GM10248 (cell line): ENCODE measurements around the gene CPVL.

Experiments used
- CTCF ChIA-PET: fragments of 300-600 bp; sonication (Branson Sonifier 250); formaldehyde crosslinking; extraction: SDS; loops from one replicate; lab custom pipeline; 2021; ENCODE audit warnings: antibody characterized with exemption; lab: Yijun Ruan, JAX
- POLR2A ChIA-PET: fragments of 350-650 bp; sonication (Branson Sonifier 250); formaldehyde crosslinking; extraction: SDS; loops from one replicate; lab custom pipeline; 2020; ENCODE audit warnings: antibody characterized with exemption; lab: Yijun Ruan, JAX
- DNase-seq: peaks from one replicate; pipeline ENCODE4 v3.0.0; 2012; ENCODE audit errors: extremely low spot score
- CTCF ChIP-seq: IDR thresholded peaks from 2 replicates; pipeline ENCODE4 v1.5.1; 2012; ENCODE audit warnings: mild to moderate bottlenecking, low read depth; ENCODE audit errors: extremely low read depth, missing control alignments, control extremely low read depth

The CPVL gene

GRCh38 chr7:29173458-29173857, 27.1 kb upstream of the CPVL start:
- ChIA-PET CTCF (interaction anchor here (1.3 to 2.5 kb wide), 2 partner anchors 17 to 19 kb away, joined by 4 to 8 read pairs; no protein-coding TSS in a partner anchor), POLR2A (no interaction called here)
- no peak for TF ChIP-seq CTCF
- no peak for DNase-seq

DNA sequence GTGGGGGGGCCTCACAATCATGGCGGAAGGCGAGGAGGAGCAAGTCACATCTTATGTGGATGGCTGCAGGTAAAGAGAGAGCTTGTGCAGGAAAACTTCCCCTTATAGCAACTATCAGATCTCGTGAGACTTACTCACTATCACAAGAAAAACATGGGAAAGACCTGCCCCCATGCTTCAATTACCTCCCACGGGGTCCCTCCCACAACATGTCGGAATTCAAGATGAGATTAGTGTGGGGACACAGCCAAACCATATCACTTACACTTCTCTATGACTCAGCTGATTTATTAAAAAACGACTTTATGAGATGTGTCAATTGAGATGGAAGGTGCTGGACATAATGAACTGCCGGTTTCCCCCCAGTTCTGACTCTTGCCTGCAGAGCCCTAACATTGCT, 24.4 kb upstream of the CPVL start:
- no peak for TF ChIP-seq CTCF
- no peak for DNase-seq
- ChIA-PET CTCF (interaction anchor here (1.4 to 1.5 kb wide), 2 partner anchors 14 to 19 kb away, joined by 5 to 6 read pairs; no protein-coding TSS in a partner anchor), POLR2A (no interaction called here)

GRCh38 chr7:29167721-29168120, 21.4 kb upstream of the CPVL start:
- no peak for TF ChIP-seq CTCF
- ChIA-PET CTCF (interaction anchor here (1.4 kb wide), 1 partner anchor 11 kb away, joined by 7 read pairs; no protein-coding TSS in a partner anchor), POLR2A (no interaction called here)
- no peak for DNase-seq

- ChIA-PET POLR2A (no interaction called here), CTCF (no interaction called here)
These were observed 17.5 kb upstream of the CPVL start for GRCh38 chr7:29163854-29164253.

GRCh38 chr7:29162577-29162976, 16.2 kb upstream of the CPVL start:
- no peak for DNase-seq
- TF ChIP-seq CTCF: no peak
- CTCF ChIA-PET: no interaction called here
- POLR2A ChIA-PET: no interaction called here

More at GRCh38 chr7:29163854-29164253, 17.5 kb upstream of the CPVL start:
- DNase-seq: no peak
- TF ChIP-seq CTCF: no peak

DNA sequence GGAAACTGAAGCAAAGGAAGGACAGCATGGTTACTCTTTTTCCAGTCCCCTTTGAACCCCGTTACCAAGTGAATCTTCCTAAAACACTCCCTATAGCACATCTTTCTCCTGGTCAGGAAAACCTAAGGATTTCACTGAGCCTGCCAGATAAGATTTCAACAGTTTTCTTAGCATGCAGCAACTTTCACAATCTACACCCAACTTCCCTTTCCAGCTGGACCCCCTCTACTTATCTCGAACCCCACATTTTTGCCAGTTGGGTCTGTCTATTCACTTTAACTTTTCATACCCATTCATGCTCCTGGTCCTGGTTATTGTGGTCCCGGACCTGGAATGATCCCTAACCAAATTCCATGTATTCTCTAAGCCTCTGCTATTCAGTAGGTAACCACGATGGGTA, 14.9 kb upstream of the CPVL start:
- TF ChIP-seq CTCF: no peak
- CTCF ChIA-PET: no interaction called here
- DNase-seq: no peak
- POLR2A ChIA-PET: no interaction called here
